ENCODE measurements around the gene PGAP1.

PGAP1 gene

GRCh38 chr2:196849895-196850294, 76.6 kb downstream of the PGAP1 start:
- H3K4me1 ChIP-seq (ENCODE audit: control insufficient read depth in 2 of 2, insufficient read depth in 1 of 2, low read depth in 1 of 2, low read length in 2 of 2): no peaks in the 10 kb centered on the region
- H2BK5ac ChIP-seq (ENCODE audit: low read length): no peak overlapping the region
- H3K27ac ChIP-seq (replicated peaks; ENCODE audit: low read length): no peak overlapping the region
- H2AK5ac ChIP-seq (ENCODE audit: low read depth, low read length): no peak overlapping the region
- no peaks in the 10 kb centered on the region for H3K79me1 ChIP-seq (ENCODE audit: low read depth, low read length)
- no peak overlapping the region for H4K8ac ChIP-seq (ENCODE audit: low read depth, low read length)
- no peak for DNase-seq (ENCODE audit: low spot score)
- no peak overlapping the region for H3K23ac ChIP-seq (ENCODE audit: low read depth, low read length, poor library complexity)
- no peak overlapping the region for H3K4me2 ChIP-seq (ENCODE audit: insufficient read depth, low read length, poor library complexity, severe bottlenecking)
- H3K18ac ChIP-seq (ENCODE audit: low read length): no peak overlapping the region
- no peak overlapping the region for H3K9ac ChIP-seq (ENCODE audit: low read depth, low read length, poor library complexity)
- H2BK12ac ChIP-seq (ENCODE audit: low read length): no peak overlapping the region
- H3K4me3 ChIP-seq (ENCODE audit: low read length in 2 of 2): no peak overlapping the region
- no peak overlapping the region for H3K4ac ChIP-seq (ENCODE audit: low read length)
- H3K9me3 ChIP-seq (replicated peaks in 1 of 2; ENCODE audit: control insufficient read depth in 2 of 2, insufficient read depth in 1 of 2, low read depth in 1 of 2, low read length in 2 of 2): no peaks in the 10 kb centered on the region
- no peak overlapping the region for H2AFZ ChIP-seq (ENCODE audit: low read length)
- H2BK120ac ChIP-seq (ENCODE audit: low read depth, low read length): no peak overlapping the region
- H3K27me3 ChIP-seq (ENCODE audit: control insufficient read depth in 3 of 3, insufficient read depth in 3 of 3, low read depth in 1 of 3, low read length in 3 of 3): no peaks in the 10 kb centered on the region
- no peak overlapping the region for H2BK15ac ChIP-seq (ENCODE audit: low read length)
- no peak overlapping the region for H3K14ac ChIP-seq (ENCODE audit: low read length)
- H3K36me3 ChIP-seq (replicated peaks in 1 of 2; ENCODE audit: control insufficient read depth in 2 of 2, insufficient read depth in 2 of 2, low read length in 2 of 2): peaks cover 6 to 91% of the 10 kb centered on the region in 2 donors
- H4K91ac ChIP-seq (ENCODE audit: low read depth, low read length, poor library complexity): no peak overlapping the region

- no peak overlapping the region for H2AFZ ChIP-seq (ENCODE audit: low read length)
- H4K91ac ChIP-seq (ENCODE audit: low read depth, low read length, poor library complexity): no peak overlapping the region
- H2BK12ac ChIP-seq (ENCODE audit: low read length): no peak overlapping the region
- no peak overlapping the region for H3K4me3 ChIP-seq (ENCODE audit: low read length in 2 of 2)
- H3K79me1 ChIP-seq (ENCODE audit: low read depth, low read length): no peaks in the 10 kb centered on the region
- H4K8ac ChIP-seq (ENCODE audit: low read depth, low read length): no peak overlapping the region
- no peaks in the 10 kb centered on the region for H3K4me1 ChIP-seq (ENCODE audit: control insufficient read depth in 2 of 2, insufficient read depth in 1 of 2, low read depth in 1 of 2, low read length in 2 of 2)
- no peak overlapping the region for H3K18ac ChIP-seq (ENCODE audit: low read length)
- H2BK15ac ChIP-seq (ENCODE audit: low read length): no peak overlapping the region
- H3K27ac ChIP-seq (replicated peaks; ENCODE audit: low read length): no peak overlapping the region
- no peak overlapping the region for H3K4ac ChIP-seq (ENCODE audit: low read length)
- no peak overlapping the region for H3K9ac ChIP-seq (ENCODE audit: low read depth, low read length, poor library complexity)
- DNase-seq (ENCODE audit: low spot score): no peak
- peaks cover 8 to 91% of the 10 kb centered on the region in 2 donors for H3K36me3 ChIP-seq (replicated peaks in 1 of 2; ENCODE audit: control insufficient read depth in 2 of 2, insufficient read depth in 2 of 2, low read length in 2 of 2)
- H3K4me2 ChIP-seq (ENCODE audit: insufficient read depth, low read length, poor library complexity, severe bottlenecking): no peak overlapping the region
- H2BK120ac ChIP-seq (ENCODE audit: low read depth, low read length): no peak overlapping the region
- no peak overlapping the region for H2BK5ac ChIP-seq (ENCODE audit: low read length)
- no peak overlapping the region for H2AK5ac ChIP-seq (ENCODE audit: low read depth, low read length)
- no peak overlapping the region for H3K23ac ChIP-seq (ENCODE audit: low read depth, low read length, poor library complexity)
- no peak overlapping the region for H3K14ac ChIP-seq (ENCODE audit: low read length)
- H3K27me3 ChIP-seq (ENCODE audit: control insufficient read depth in 3 of 3, insufficient read depth in 3 of 3, low read depth in 1 of 3, low read length in 3 of 3): no peaks in the 10 kb centered on the region
- no peaks in the 10 kb centered on the region for H3K9me3 ChIP-seq (replicated peaks in 1 of 2; ENCODE audit: control insufficient read depth in 2 of 2, insufficient read depth in 1 of 2, low read depth in 1 of 2, low read length in 2 of 2)
Measured at GRCh38 chr2:196846295-196846694, 80.2 kb downstream of the PGAP1 start.

- H3K27ac ChIP-seq (replicated peaks; ENCODE audit: low read length): no peak overlapping the region
- DNase-seq (ENCODE audit: low spot score): no peak
- H3K79me1 ChIP-seq (ENCODE audit: low read depth, low read length): no peaks in the 10 kb centered on the region
- H2BK5ac ChIP-seq (ENCODE audit: low read length): no peak overlapping the region
- WGBS, 2 donors (ENCODE audit: extremely low coverage in 2 of 2, insufficient read length in 2 of 2, insufficient replicate concordance in 1 of 2): no CpG with 5 or more reads among the region's 3 CpGs
- H3K4ac ChIP-seq (ENCODE audit: low read length): no peak overlapping the region
- H4K8ac ChIP-seq (ENCODE audit: low read depth, low read length): no peak overlapping the region
- H3K9ac ChIP-seq (ENCODE audit: low read depth, low read length, poor library complexity): no peak overlapping the region
- H2BK120ac ChIP-seq (ENCODE audit: low read depth, low read length): no peak overlapping the region
- H3K4me3 ChIP-seq (ENCODE audit: low read length in 2 of 2): no peak overlapping the region
- H2AK5ac ChIP-seq (ENCODE audit: low read depth, low read length): no peak overlapping the region
- no peak overlapping the region for H3K18ac ChIP-seq (ENCODE audit: low read length)
- no peak overlapping the region for H4K91ac ChIP-seq (ENCODE audit: low read depth, low read length, poor library complexity)
- no peak overlapping the region for H2BK15ac ChIP-seq (ENCODE audit: low read length)
- H2BK12ac ChIP-seq (ENCODE audit: low read length): no peak overlapping the region
- no peak overlapping the region for H3K4me2 ChIP-seq (ENCODE audit: insufficient read depth, low read length, poor library complexity, severe bottlenecking)
- H3K14ac ChIP-seq (ENCODE audit: low read length): no peak overlapping the region
- H3K23ac ChIP-seq (ENCODE audit: low read depth, low read length, poor library complexity): no peak overlapping the region
- peaks cover 7 to 94% of the 10 kb centered on the region in 2 donors for H3K36me3 ChIP-seq (replicated peaks in 1 of 2; ENCODE audit: control insufficient read depth in 2 of 2, insufficient read depth in 2 of 2, low read length in 2 of 2)
- no peaks in the 10 kb centered on the region for H3K4me1 ChIP-seq (ENCODE audit: control insufficient read depth in 2 of 2, insufficient read depth in 1 of 2, low read depth in 1 of 2, low read length in 2 of 2)
- H3K9me3 ChIP-seq (replicated peaks in 1 of 2; ENCODE audit: control insufficient read depth in 2 of 2, insufficient read depth in 1 of 2, low read depth in 1 of 2, low read length in 2 of 2): no peaks in the 10 kb centered on the region
- no peaks in the 10 kb centered on the region for H3K27me3 ChIP-seq (ENCODE audit: control insufficient read depth in 3 of 3, insufficient read depth in 3 of 3, low read depth in 1 of 3, low read length in 3 of 3)
- H2AFZ ChIP-seq (ENCODE audit: low read length): no peak overlapping the region
Measured at GRCh38 chr2:196845371-196845770, 81.1 kb downstream of the PGAP1 start.

GRCh38 chr2:196840171-196840570, 86.3 kb downstream of the PGAP1 start:
- Histone ChIP-seq H3K23ac (ENCODE audit: low read depth, low read length, poor library complexity) (no peak overlapping the region), H2BK15ac (ENCODE audit: low read length) (no peak overlapping the region), H2BK5ac (ENCODE audit: low read length) (no peak overlapping the region), H3K4me1 (ENCODE audit: control insufficient read depth in 2 of 2, insufficient read depth in 1 of 2, low read depth in 1 of 2, low read length in 2 of 2) (no peaks in the 10 kb centered on the region), H4K8ac (ENCODE audit: low read depth, low read length) (no peak overlapping the region), H2AK5ac (ENCODE audit: low read depth, low read length) (no peak overlapping the region), H2BK12ac (ENCODE audit: low read length) (no peak overlapping the region), H2AFZ (ENCODE audit: low read length) (no peak overlapping the region), H3K79me1 (ENCODE audit: low read depth, low read length) (no peaks in the 10 kb centered on the region), H3K9ac (ENCODE audit: low read depth, low read length, poor library complexity) (no peak overlapping the region), H3K18ac (ENCODE audit: low read length) (no peak overlapping the region), H3K27me3 (ENCODE audit: control insufficient read depth in 3 of 3, insufficient read depth in 3 of 3, low read depth in 1 of 3, low read length in 3 of 3) (no peaks in the 10 kb centered on the region), H2BK120ac (ENCODE audit: low read depth, low read length) (no peak overlapping the region), H3K36me3 (replicated peaks in 1 of 2; ENCODE audit: control insufficient read depth in 2 of 2, insufficient read depth in 2 of 2, low read length in 2 of 2) (peaks cover 11 to 99% of the 10 kb centered on the region in 2 donors), H3K27ac (replicated peaks; ENCODE audit: low read length) (no peak overlapping the region), H3K4ac (ENCODE audit: low read length) (no peak overlapping the region), H3K4me3 (ENCODE audit: low read length in 2 of 2) (no peak overlapping the region), H4K91ac (ENCODE audit: low read depth, low read length, poor library complexity) (no peak overlapping the region), H3K4me2 (ENCODE audit: insufficient read depth, low read length, poor library complexity, severe bottlenecking) (no peak overlapping the region), H3K14ac (ENCODE audit: low read length) (no peak overlapping the region), H3K9me3 (replicated peaks in 1 of 2; ENCODE audit: control insufficient read depth in 2 of 2, insufficient read depth in 1 of 2, low read depth in 1 of 2, low read length in 2 of 2) (no peaks in the 10 kb centered on the region)
- no peak for DNase-seq (ENCODE audit: low spot score)
- WGBS, 2 donors (ENCODE audit: extremely low coverage in 2 of 2, insufficient read length in 2 of 2, insufficient replicate concordance in 1 of 2): no CpG with 5 or more reads among the region's 2 CpGs
